Right lobe of liver (tissue), 4 donors: ENCODE data around the gene TMSB10.

Source experiments
- POLR2A ChIP-seq: fragments of 450-650 bp; IDR thresholded peaks from one replicate; pipeline ENCODE4 v1.6.1; 2017; ENCODE audit warnings: antibody characterized with exemption, mild to moderate bottlenecking
- TF ChIP-seq, protein P1 (sequence below), 4 donors: fragments of 200-600 bp in 3 of 4; fragments of 450-650 bp in 1 of 4; IDR thresholded peaks; one replicate each; pipeline versions ENCODE4 v1.5.1 to v1.8.0; 2016 to 2022; ENCODE audit warnings: antibody characterized with exemption in 4 of 4, mild to moderate bottlenecking in 2 of 4
- donor health status: DM: no; HTN: no; CAD: no.
- donor health status: DM: no; HTN: no; CAD: no.
- donor health status: DM: no; HTN: yes; CAD: no.

DNA sequence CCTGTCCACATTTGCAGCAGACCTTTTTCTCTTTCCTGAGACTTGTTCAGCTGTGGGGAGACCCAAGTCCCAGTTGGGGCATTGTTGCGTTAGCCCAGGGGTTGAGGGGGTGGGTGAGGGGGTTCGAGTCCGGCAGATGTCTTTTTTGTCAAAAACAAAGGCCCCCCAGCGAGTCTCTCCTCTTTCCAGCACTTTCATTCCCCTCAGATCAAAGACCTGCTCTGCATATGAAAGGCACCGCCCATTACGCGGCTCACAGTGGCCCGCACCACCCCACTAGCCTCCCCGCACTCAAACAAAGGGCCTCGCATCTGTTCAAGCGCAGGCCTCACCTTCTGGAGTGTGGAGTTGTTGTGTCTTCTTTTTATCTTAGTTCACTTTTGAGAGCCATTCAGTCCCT lies 49.7 kb upstream of the TMSB10 start:
- TF ChIP-seq, protein P1, sequence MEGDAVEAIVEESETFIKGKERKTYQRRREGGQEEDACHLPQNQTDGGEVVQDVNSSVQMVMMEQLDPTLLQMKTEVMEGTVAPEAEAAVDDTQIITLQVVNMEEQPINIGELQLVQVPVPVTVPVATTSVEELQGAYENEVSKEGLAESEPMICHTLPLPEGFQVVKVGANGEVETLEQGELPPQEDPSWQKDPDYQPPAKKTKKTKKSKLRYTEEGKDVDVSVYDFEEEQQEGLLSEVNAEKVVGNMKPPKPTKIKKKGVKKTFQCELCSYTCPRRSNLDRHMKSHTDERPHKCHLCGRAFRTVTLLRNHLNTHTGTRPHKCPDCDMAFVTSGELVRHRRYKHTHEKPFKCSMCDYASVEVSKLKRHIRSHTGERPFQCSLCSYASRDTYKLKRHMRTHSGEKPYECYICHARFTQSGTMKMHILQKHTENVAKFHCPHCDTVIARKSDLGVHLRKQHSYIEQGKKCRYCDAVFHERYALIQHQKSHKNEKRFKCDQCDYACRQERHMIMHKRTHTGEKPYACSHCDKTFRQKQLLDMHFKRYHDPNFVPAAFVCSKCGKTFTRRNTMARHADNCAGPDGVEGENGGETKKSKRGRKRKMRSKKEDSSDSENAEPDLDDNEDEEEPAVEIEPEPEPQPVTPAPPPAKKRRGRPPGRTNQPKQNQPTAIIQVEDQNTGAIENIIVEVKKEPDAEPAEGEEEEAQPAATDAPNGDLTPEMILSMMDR (IDR thresholded peaks at IDR 0.05), result no peak
- no peak for TF ChIP-seq POLR2A
